ENCODE results near the gene ANKRD31.

The ANKRD31 gene

GRCh38 chr5:75058986-75059535 is 177.6 kb downstream of the ANKRD31 start:
- no peak for DNase-seq

DNA sequence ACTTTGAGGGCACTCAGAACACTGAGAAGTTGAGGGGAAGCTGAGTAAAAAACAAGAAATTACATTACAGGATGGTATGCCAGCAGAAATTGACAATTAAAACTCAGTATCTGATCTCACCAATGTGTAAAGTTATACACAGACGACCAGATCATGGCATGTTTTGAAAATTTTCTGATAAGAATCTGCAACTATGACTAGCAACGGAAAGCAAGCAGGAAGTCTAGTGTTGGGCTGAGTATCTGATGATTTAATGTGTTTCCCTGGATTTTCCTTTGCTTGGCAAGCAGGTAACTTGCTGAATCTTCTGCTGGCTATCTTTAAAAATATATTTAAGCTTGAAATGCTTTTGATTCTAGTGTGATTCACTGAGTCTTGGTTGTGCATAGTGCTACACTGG is 179.1 kb downstream of the ANKRD31 start:
- DNase-seq = no peak

DNA sequence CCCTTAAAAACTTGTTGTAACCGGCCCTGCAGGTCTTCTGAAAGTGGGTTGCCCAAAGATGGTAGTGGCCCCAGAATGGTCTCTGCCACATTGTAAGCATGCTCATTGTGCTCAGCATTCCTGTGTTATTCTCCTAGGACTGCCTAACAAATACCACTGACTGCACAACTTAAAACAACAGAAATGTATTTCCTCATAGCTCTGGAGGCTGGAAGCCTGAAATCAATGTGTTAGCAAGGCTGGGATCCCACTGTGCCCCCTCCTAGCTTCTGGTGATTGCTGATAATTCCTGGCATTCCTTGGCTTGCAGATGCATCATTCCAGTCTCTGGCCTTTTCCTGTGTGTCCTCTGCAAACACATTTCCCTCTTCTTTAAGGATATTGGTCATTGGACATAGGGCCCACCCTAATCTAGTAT is 180.9 kb downstream of the ANKRD31 start:
- DNase-seq = peak; percentile 98

- DNase-seq = peak; percentile 87
These were observed 182.3 kb downstream of the ANKRD31 start for GRCh38 chr5:75054134-75054930.

- peak; percentile 86 for DNase-seq
These were observed 183.2 kb downstream of the ANKRD31 start for GRCh38 chr5:75053304-75054133.

DNA sequence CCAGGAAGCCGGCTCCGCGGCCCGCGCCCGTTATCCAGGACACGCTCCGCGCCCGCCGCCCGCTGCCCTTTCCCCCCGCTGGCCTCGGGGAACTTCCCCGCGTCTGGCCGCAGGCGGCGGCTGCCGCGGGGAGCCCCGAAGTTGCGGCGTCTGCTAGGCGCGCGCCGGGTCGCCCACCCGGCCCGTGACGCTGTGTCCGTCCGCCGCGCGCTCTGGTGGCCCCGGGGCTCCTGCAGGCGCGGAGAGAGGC is 183.7 kb downstream of the ANKRD31 start:
- DNase-seq = no peak

DNA sequence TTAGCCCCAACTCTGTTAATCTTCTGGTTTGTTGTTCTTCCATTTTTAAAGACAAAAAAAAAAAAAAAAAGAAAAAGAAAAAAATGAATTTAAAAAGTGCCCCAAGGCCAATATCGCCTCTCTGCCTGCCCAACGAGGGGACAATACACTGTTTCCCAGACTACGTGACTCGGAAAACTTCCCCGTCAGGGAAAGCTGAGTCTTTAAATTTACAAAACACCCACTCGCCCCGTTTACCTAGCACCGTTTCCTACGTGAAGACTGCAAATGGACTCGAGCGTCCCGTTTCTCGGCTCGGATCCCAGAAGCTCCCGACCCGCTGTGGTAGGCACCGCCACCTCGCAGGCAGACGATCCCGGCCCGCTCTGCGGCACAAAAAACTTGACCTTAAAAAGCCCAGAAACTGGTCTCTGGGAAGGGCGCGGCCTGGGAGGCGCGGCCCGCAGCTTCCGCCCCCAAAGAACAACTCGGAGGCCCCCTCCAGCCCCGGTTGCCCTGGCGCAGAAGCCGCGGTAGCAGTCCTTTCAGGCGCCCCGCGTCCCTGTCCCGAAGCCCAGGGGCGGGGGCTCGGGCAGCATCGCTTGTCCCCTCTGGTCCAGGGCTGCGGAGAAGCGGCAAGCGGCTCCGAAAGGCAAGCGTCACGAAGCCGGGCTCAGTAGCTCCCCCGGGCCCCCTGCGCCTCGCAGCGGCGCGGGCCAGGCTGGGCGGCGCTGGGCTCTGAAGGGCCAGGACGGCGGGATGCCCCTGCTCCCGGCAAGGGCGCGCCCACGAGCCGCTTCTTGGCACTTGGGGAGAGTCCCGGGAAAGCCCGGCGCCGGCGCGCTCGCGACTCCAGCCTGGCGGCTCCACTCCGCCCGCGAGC is 184.3 kb downstream of the ANKRD31 start, which contains the start of gene GCNT4:
Gene GCNT4 (minus strand): TSS at position 367 of the 862 bp plus-strand sequence. CDS start 22,521 bp downstream, outside the sequence.
- DNase-seq = peak; percentile 60

GRCh38 chr5:75051217-75051751 is 185.4 kb downstream of the ANKRD31 start:
- DNase-seq = no peak

DNA sequence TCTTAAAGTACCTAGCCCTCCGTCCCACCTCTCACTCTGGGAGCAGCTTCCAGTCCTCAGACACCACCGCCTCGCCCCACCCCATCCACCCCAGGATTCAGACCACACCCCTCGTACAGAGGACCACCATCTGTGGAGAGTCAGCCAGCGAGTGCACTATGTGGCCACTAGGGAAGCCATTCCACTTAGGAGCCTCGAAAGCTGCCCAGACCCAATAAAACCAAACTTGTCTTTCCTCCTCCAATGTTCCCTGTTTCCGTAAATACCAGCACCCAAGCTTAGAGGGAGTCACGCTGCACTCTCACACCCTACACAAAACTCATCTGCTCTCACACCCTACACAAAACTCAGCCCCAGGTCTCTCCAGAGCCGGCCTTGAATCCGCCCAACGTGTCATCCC is 186.3 kb downstream of the ANKRD31 start:
- peak; percentile 83 for DNase-seq

- peak; percentile 77 for DNase-seq
These were observed 187.0 kb downstream of the ANKRD31 start for GRCh38 chr5:75049456-75050351.

GRCh38 chr5:75048457-75048953 is 188.2 kb downstream of the ANKRD31 start:
- DNase-seq = peak; percentile 64

DNA sequence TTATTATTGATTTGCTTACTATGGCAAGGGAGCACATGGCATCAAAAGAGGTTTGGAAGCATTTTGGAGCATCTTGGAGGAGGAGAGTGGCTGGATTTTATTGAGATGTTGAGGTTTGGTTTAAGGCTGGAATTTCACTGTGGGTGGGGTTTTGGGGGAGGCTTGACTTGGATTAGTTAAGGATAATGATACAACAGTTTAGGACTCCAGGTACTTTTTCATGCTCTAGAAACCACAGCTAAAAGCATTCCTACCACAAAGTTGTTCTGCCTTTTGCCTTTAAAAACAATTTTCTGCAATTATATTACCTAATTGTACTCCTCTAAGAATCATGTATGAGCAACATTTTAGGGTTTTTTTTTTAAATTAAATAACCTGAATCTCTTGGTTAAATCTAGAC is 189.3 kb downstream of the ANKRD31 start:
- no peak for DNase-seq

- DNase-seq = no peak
These were observed 190.1 kb downstream of the ANKRD31 start for GRCh38 chr5:75046366-75047142.

DNA sequence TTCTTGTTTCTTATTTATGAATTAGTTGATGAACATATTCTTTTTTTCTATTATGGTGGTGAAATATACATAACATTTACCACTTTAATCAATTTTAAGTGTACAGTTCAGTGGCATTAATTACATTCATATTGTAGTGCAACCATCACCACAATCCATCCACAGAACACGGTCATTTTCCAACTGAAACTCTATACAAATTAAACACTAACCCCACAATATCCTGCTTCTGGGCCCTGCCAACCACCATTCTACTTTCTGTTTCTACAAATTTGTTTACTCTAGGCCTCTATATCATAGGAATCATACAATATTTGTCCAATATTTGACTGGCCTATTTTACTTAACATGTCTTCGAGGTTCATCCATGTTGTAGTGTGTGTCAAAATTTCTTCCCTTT is 191.6 kb downstream of the ANKRD31 start:
- DNase-seq = no peak

GRCh38 chr5:75044406-75044805 is 192.3 kb downstream of the ANKRD31 start:
- no peak for DNase-seq

DNA sequence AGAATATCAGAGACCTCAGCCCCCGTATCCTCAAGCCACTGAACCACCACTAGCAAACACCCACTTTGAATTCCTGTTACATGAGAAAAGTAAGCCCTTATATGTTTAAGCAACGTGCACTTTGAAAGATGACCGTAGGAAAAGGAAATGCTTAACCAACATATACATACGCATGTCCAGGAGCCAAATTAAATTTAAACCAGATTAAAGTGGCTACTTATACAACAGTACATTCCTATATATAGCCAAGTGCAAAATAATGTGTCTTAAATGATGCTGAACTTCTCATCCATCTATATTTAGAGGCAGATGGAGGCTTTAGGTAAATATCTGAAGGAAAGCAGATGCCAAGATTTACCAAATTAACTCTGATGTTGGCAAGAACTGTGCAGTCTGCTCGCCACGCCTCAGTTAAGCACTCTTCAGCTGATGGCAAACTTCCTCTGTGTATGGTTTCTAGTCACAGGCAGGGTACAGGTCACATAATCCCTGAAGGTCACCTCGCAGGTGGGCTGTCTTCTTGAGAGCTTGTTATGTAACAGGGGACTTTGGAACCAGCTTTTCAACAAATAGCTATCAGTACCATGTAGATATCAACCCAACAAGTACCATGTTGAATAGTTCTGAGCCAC is 192.9 kb downstream of the ANKRD31 start:
- no peak for DNase-seq

DNA sequence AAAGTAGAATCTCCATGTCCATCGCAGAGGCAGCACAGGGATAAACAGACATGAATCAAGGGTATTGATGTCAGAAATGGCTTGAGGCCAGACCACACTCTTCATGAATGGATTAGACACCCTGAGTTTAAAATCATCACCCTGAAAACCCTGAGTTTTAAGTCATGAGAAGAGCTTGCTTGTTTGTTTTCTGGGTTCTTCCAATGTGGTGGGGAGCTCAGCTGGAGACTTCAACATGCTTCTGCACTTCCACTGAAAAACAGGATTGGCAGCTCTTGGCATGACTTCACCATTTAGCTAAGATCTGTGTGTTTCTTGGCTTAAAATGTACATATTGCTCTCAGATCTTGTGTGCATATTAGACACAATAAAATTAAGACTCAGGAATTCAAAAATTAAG is 194.2 kb downstream of the ANKRD31 start:
- peak; percentile 79 for DNase-seq

DNA sequence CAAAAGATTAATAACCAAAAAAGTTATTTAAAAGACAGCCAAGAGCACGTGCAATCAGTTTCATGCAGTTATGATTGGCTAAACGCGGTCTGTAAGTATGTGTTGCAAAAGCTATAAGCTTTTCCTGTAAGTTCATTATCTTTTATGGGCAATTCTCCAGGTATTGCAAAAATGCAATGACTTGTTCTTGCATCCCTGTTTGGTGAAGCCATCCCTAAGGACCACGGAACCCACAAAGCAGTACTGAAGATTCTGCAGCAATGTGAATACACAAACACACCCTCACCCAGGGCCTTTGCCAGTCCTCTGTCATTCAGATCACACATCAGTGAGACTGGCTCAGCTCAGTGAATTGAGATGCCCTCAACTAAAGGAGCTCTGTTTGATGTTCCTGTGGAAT is 195.7 kb downstream of the ANKRD31 start:
- peak; percentile 83 for DNase-seq

DNA sequence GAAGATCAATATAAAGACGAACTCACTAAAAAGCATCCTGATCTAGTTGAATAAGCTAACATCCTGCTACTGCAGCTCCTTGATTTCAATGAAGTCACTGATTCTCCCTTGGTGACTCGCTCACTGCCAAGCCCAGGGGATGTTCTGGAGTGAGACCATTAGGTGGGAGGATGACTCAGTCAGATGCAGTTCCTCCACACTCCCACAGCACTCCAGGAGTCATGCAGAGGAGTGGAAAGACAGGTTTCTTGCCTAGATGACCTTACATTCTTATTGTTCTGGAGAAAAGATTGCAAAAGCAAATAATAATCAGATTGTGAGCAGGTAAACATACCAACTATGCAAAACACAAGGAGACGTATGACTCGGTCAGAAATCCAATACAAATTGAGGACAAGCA is 199.6 kb downstream of the ANKRD31 start:
- peak; percentile 80 for DNase-seq

All from fibroblast of skin of scalp (primary cell).